ENCODE results near the gene SLC8A3. TPM values are rescaled to one million over a fixed set of nuclear protein-coding genes. Genes with fewer than 3 reads are reported as not detected.

The SLC8A3 gene
- polyA plus RNA-seq, 1 donor: 5.8 TPM

GRCh38 chr14:70114621-70115156 is 74.1 kb downstream of the SLC8A3 start:
- no peak for DNase-seq

GRCh38 chr14:70113211-70113610 is 75.5 kb downstream of the SLC8A3 start:
- DNase-seq: no peak

DNA sequence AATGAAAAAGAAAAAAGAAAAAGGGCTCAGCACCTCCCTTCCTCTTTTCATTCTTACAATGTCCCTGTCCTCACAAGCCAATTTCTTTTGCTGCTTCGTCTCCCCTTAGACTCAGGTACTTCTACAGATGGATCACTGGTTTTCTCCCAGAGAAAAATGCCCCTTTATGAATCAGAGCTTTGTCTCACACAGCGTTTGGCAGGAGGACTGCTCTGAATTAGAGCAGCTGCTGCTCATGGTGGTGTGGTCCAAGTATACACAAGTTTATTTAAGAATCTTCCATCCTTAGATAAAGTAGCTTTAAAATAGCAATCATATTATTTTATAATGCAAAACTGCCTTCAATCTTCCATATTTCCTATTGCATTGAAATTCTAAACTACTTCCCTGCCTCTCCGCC is 80.3 kb downstream of the SLC8A3 start:
- DNase-seq: no peak

GRCh38 chr14:70107309-70107708 is 81.4 kb downstream of the SLC8A3 start:
- DNase-seq: no peak

- no peak for DNase-seq
These were observed 88.7 kb downstream of the SLC8A3 start for GRCh38 chr14:70100071-70100470.

GRCh38 chr14:70098250-70098809 is 90.4 kb downstream of the SLC8A3 start:
- DNase-seq: no peak

DNA sequence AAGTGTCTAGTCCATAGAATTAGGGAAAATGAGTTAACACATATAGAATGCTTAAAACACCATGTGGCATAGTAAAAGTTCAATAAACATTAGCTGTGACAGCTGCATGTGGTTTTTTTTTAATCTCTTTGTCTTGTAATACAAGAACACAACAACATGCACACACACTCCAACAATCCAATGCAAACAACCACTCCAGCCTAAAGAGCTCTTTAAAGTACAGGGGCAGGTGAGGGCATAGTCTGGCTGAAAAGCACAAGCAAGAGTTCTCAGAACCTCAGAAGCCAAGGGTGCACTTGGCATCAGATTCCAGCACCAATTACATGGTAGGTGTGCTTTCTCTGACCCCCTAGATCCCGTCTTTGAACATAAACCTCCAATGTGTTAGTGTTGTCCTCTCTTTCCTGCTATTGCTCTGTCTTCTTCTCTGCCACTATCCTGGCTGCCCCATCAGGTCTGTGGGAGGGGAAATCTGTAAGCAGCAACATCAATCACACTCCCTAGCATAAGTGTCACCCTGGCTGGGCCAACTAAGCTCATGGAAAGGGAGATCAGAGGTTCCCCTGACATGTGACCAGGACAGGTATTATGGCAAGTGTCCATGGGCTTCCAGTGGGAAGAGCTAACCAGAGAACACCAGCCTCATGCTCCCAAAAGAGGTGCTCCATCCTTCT is 91.0 kb downstream of the SLC8A3 start:
- no peak for DNase-seq

GRCh38 chr14:70096866-70097265 is 91.9 kb downstream of the SLC8A3 start:
- no peak for DNase-seq

DNA sequence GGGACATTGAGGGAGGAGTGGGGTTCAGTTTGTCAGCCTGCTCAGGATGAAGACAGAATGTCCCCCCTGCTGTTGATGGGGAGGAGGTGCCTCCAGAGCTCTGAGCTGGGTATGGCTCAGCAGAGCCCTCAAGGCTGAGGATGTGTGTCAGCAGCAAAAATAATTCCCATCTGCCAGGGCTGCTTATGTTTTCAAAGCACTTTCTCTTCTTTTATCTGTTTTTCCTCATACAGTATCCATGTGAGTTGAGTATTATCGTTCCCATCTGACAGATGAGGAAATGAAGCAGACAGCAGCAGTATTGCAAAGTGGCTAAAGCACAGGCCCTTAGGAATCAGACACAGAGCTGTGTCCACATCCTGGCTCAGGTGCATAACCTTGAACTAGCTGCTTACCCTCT is 94.1 kb downstream of the SLC8A3 start:
- no peak for DNase-seq

DNA sequence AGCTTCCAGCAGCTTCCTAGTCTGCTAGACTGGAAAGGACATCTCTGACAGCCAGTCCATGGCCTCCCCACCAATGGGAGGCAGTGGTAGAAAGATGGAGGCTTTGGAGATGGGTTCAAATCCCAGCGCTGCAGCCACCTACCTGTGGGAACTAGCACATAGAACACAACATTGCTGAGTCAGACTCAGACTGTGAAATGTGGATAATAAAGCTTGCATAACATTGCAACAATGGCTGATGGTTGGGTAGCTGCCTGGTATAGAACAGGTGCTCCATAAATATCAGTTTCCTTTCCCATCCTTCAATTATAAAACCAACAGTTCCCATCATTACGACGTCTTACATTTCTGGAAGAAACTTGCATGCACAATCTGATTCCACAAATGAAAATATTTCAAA is 94.6 kb downstream of the SLC8A3 start:
- no peak for DNase-seq

- DNase-seq: no peak
These were observed 95.6 kb downstream of the SLC8A3 start for GRCh38 chr14:70093156-70093555.

- no peak for DNase-seq
These were observed 101.4 kb downstream of the SLC8A3 start for GRCh38 chr14:70087380-70087697.

DNA sequence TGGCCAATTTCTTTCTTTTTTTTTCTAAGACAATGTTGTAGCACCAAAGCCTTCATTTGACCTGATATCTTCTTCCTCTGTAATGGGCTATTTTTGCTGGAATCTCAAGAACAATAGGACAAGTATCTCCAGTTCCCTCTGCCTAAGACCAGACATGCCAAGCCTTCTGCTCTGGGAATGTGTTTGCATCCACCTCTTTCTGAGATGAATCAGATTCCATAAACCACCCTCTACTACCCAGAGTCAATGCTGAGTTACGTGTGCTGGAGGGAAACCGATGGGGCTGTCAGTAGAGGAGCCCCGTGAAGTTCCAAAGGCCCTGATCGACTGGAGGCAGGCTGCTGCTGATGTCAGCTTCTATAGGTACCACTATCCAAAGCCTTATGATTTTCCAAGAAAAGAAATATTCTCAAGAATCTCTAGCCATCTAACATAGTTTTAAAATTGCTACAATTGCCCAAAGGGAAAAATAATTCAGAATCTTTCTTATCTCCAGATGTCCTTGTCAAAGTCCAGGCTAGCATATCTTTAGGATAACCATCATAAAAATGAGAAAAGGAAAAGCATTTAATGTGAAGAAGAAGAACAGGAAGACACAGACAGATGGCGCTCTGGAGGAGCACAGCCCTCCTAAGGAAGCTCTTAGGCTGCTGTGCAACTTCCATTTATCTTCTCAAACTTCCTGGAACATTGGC is 101.9 kb downstream of the SLC8A3 start:
- DNase-seq: peak; percentile 30

DNA sequence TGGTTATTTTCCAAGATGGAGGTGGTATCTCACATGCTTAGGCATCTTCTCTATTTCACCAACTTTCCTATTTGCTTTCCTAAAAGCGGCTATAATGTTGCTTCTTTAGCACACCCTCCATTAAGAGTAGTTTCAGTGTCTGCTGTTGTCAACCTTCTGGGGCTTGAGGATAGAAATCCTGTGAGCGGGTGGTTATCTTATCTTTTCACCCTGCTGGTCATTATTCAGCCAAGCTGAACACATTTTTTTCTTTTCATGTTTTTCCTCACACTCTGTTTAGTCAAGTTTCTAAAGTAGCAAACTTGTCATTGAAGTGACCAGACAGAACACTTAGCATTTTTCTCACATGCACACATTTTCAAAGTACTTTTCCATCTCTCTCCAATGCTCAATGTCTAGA is 104.5 kb downstream of the SLC8A3 start:
- DNase-seq: no peak

DNA sequence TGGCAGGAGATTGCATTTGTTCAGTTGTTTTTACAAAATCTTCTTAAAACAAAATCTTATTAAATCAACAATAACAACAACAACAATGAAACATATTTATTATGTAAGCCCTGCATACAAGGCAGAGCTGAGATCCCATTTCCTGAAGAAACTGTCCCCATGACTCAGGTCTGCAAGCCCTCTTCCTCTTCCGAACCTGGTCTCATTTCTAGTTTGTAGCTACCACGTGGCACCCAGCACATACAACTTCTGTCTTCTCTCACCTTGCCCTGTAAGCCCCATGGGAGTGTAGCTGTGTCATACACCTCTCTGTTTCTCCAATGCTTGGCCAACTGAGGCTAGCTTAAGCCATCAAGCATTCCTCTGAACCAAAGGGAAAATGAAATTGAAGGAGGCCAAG is 106.4 kb downstream of the SLC8A3 start:
- DNase-seq: no peak

DNA sequence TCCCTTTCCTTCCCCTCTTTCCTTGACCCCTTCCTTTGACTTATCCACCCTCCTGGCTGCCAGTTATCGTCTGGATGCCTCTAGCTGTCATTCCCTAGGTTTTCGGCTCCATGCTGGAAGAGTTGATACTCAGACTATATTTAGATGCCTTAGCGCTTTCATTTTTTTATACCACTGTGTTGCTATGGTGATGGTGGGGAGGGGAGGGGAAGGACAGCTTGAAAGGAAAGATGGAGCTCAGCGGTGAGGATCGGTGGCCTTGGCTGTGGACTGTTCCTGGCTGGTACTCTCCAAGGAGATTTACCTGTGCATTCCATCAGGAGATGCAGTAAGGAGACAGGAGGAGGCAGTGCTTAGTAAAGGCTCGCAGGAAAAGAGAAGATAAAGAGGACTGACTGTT is 108.7 kb downstream of the SLC8A3 start:
- no peak for DNase-seq

DNA sequence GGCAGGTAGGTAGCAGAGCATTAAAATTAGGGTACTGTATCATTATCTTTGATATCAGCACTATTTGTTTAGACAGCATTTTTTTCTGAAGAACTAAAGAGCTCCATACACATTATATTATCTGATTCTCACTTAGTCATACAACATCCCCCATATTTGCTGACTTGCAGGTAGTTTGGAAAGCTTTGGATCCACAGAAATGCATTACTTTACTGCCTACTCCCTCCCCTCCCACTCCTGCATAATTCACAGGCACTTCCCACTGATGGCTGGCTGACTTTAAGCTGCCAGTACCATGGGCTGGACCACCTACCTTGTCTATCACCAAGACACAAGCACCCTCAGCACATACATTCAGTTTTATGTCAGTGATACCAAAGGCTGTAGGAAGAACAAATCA is 110.4 kb downstream of the SLC8A3 start:
- no peak for DNase-seq

DNA sequence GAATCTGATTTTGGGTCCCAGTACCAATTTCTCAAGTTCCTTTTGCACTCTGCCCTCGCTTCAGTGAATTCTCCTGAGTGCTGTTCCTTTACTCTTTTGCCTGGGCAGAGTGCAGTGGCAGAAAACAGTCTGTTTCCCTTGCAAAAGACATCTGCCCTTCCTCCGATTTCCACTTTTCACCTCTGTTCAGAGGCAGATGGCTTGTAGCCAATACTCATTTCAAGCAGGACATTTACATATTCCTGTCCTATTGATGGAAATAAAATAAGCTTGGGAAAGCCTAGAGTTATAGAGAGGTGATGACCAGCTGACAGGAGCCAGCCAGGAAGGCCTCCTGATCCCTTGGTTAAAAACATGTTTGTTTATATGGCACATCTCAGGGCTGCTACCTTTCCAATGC is 111.0 kb downstream of the SLC8A3 start:
- no peak for DNase-seq

- DNase-seq: no peak
These were observed 111.7 kb downstream of the SLC8A3 start for GRCh38 chr14:70077005-70077404.

DNA sequence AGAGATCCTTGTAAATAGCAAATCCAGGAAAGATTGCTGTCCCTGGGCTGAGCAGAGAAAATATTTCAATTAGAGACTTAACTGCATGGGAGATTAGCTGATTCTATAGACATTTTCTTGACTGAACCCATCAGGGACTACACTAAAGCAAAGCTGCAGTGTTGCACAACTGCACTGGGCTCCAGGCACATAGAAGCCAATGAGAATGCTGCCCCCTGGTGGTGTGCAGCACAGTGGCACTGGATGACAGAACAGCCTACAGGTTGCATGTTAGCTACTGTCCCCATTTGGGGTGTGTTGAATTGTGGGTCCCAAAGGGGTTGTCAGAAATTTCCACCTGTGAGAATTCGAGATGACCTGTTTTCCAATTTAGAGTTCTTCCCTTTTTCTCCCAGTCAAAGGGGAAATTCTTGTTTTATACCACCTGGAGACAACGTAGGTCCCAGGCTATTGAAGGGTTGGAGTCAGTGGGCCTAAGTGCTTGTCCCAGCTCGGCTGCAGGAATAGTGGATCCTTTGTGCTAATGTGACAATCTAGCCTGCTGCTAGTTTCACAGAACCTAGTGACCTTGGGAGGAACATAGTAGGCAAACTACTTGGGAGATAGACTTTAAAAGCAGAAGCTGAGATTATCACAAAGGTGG is 114.7 kb downstream of the SLC8A3 start:
- DNase-seq: peak; percentile 6

DNA sequence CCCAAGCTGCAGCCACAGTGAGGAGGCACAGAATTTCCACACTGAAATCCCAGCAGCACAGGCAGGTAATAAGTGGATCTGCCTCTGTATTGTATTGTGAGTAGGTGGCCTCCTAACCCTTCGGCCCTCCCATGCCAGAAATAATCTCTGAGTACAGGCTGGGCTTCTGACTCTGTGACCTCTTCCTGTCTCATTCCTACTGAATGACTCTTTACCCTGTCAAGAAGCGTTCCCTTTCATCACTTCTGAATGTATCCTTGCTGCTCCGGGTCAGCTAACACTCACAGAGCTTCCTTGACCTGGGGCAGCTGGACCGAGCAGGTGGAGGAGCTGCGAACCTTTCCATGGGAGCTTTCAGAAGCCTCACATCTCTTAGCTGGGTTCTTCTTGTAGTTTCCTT is 119.6 kb downstream of the SLC8A3 start:
- no peak for DNase-seq

DNA sequence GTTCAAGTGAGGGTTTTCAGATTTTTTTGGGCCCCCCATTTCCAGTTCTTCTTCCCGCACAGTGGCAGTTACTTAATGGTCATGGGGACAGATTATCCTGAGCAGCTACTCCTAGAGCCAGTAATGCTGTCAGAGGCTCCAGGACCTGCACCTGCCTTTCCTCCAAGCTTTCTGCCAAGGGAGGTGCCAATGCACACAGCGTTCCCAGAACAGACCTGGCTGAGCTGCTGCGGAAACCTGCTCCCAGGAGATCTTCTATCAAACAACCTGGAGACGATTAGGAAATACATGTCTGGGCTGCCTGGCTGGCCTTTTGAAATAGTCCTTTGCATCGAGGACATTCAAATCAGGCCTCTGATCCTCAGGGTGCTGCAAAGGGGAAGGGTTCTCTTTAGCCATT is 120.9 kb downstream of the SLC8A3 start:
- DNase-seq: no peak

GRCh38 chr14:70064136-70064865 is 124.5 kb downstream of the SLC8A3 start:
- DNase-seq: no peak

Data from hindlimb muscle (tissue), 1 donor.